GM18519 (cell line): ENCODE measurements around the gene ARVCF.

ENCODE experiments used
- ATAC-seq: cut with Tn5 transposase; IDR thresholded peaks from one replicate; pipeline ENCODE4 v1.9.1; 2021; ENCODE audit warnings: mild to moderate bottlenecking, moderate library complexity; ENCODE audit not compliant: unreplicated experiment, low FRiP score

The ARVCF gene

GRCh38 chr22:20018001-20018400 is 1.4 kb upstream of the ARVCF start:
- no peak for ATAC-seq

GRCh38 chr22:20017622-20017958 is 967 bp upstream of the ARVCF start:
- ATAC-seq, result no peak

- no peak for ATAC-seq
Observed at GRCh38 chr22:20015971-20016733, 471 bp downstream of the ARVCF start.

- ATAC-seq, result no peak
Observed at GRCh38 chr22:20015187-20015625, 1.4 kb downstream of the ARVCF start.

- ATAC-seq, result no peak
Observed at GRCh38 chr22:20014526-20015186, 2.0 kb downstream of the ARVCF start.

GRCh38 chr22:20013382-20013871 is 3.2 kb downstream of the ARVCF start:
- no peak for ATAC-seq

GRCh38 chr22:20012741-20013331 is 3.8 kb downstream of the ARVCF start:
- no peak for ATAC-seq

GRCh38 chr22:20011993-20012740 is 4.5 kb downstream of the ARVCF start:
- ATAC-seq, result no peak

- ATAC-seq, result no peak
Observed at GRCh38 chr22:20011123-20011992, 5.3 kb downstream of the ARVCF start.

GRCh38 chr22:20010307-20011122 is 6.1 kb downstream of the ARVCF start:
- no peak for ATAC-seq

GRCh38 chr22:20009582-20010306 is 6.9 kb downstream of the ARVCF start:
- ATAC-seq, result no peak

GRCh38 chr22:20009018-20009491 is 7.6 kb downstream of the ARVCF start:
- ATAC-seq, result no peak

GRCh38 chr22:20008221-20008995 is 8.2 kb downstream of the ARVCF start:
- ATAC-seq, result no peak

GRCh38 chr22:20004464-20004863 is 12.2 kb downstream of the ARVCF start:
- ATAC-seq, result no peak

- ATAC-seq, result no peak
Observed at GRCh38 chr22:20003304-20003703, 13.3 kb downstream of the ARVCF start.

- no peak for ATAC-seq
Observed at GRCh38 chr22:20002636-20003035, 14.0 kb downstream of the ARVCF start.

GRCh38 chr22:20002128-20002527 is 14.5 kb downstream of the ARVCF start:
- ATAC-seq, result no peak
